Measurements from ENCODE around the gene TPPP2.

Gene TPPP2

DNA sequence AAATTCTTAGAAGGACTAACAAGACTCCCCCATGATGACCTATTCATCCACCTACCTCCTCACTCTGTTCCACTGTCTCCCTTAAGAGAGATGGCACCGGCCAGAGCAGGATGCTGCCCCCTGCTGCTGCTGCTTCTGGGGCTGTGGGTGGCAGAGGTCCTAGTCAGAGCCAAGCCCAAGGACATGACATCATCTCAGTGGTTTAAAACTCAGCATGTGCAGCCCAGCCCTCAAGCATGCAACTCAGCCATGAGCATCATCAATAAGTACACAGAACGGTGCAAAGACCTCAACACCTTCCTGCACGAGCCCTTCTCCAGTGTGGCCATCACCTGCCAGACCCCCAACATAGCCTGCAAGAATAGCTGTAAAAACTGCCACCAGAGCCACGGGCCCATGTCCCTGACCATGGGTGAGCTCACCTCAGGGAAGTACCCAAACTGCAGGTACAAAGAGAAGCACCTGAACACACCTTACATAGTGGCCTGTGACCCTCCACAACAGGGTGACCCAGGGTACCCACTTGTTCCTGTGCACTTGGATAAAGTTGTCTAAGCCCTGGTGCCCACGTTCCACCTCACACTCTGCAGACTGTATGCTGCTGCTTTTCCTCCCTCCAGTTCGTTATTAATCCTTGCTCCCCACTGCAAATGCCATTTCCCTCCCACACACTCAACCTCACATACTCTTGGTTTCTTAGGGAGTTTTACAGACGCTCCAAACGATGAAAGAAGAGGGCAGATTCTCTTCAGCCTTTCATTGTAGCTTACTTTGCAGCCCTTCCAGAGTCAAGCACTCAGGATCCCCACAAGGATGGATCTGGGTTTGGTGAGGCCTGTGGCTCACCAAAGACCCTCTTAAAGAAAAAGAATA is 28.0 kb downstream of the TPPP2 start, which contains the start of gene RNASE8:
Gene RNASE8 (plus strand): TSS at position 20 of the 873 bp plus-strand sequence. CDS start 71 bp downstream, at position 91.
- H3K27ac ChIP-seq, result no peak within 1 kb of the TSS
- H3K4me3 ChIP-seq, result no peak within 1 kb of the TSS
- no peaks in the 10 kb centered on the region for H3K27me3 ChIP-seq
- DNase-seq, result no peak
- TF ChIP-seq, protein P1, sequence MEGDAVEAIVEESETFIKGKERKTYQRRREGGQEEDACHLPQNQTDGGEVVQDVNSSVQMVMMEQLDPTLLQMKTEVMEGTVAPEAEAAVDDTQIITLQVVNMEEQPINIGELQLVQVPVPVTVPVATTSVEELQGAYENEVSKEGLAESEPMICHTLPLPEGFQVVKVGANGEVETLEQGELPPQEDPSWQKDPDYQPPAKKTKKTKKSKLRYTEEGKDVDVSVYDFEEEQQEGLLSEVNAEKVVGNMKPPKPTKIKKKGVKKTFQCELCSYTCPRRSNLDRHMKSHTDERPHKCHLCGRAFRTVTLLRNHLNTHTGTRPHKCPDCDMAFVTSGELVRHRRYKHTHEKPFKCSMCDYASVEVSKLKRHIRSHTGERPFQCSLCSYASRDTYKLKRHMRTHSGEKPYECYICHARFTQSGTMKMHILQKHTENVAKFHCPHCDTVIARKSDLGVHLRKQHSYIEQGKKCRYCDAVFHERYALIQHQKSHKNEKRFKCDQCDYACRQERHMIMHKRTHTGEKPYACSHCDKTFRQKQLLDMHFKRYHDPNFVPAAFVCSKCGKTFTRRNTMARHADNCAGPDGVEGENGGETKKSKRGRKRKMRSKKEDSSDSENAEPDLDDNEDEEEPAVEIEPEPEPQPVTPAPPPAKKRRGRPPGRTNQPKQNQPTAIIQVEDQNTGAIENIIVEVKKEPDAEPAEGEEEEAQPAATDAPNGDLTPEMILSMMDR (IDR thresholded peaks at IDR 0.05), result no peak
- H3K36me3 ChIP-seq, result no peaks in the 10 kb centered on the region
- no peaks in the 10 kb centered on the region for H3K4me1 ChIP-seq
- intact Hi-C loops (cut with DNase I; ENCODE audit: low total_unique reads), result no loop called here
- no peaks in the 10 kb centered on the region for H3K9me3 ChIP-seq

DNA sequence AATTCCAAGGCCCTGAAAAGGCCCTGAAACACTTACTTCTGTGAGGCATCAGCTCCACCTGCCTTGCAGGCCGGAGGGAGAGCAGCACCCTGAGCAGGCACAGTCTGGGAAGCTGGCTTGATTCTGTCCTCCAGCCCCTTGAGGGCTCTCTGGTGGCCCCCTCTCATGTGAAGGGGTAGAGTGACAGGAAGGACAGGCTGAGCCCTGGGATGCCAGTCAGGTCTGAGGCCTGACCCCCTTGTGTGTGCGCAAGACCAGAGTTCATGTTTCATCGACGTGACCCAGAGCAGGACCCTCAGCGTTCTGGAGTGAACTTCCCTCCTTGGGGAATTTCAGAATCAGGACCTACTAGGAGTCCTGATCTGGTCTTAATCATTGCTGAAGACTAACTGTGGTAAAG is 28.9 kb downstream of the TPPP2 start:
- Histone ChIP-seq H3K9me3 (no peaks in the 10 kb centered on the region), H3K27ac (no peak overlapping the region), H3K4me1 (no peaks in the 10 kb centered on the region), H3K27me3 (no peaks in the 10 kb centered on the region), H3K36me3 (no peaks in the 10 kb centered on the region), H3K4me3 (no peak overlapping the region)
- no peak for DNase-seq
- TF ChIP-seq, protein P1 (IDR thresholded peaks at IDR 0.05), result no peak
- intact Hi-C loops (cut with DNase I; ENCODE audit: low total_unique reads), result no loop called here

DNA sequence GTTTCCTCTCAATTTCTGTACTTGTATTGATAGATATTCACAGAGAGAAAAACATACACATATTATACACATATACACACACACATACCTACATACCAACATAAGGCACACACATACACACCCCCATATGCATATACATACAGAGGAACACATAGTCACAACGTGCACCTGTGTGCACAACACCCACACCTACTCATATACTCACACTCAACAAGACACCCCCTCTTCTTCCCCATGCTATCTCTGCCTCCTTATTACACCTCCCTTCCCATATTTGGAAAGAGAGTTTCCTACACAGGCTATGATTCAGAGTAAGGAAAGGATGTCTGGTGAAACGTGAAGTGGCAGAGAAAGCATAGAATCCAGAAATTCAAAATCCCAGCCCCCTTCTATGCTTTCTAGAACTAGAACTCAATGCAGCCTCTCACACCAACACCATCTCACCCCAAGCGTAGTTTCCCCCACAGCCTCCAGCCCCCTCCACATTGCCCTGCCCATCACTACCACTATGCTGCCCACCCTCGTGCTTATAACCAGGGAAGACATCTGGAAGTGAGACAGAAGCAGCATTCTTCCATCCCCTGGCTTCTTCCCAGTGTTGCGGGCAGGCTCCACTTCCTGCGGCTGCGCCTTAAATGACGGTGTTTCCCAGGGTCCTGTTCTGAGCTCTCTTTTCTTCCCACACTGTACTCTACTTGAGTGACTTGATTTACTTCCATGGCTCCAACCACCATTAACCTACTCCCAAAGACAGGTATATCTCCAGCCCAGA is 30.0 kb downstream of the TPPP2 start:
- H3K4me3 ChIP-seq, result no peak overlapping the region

DNA sequence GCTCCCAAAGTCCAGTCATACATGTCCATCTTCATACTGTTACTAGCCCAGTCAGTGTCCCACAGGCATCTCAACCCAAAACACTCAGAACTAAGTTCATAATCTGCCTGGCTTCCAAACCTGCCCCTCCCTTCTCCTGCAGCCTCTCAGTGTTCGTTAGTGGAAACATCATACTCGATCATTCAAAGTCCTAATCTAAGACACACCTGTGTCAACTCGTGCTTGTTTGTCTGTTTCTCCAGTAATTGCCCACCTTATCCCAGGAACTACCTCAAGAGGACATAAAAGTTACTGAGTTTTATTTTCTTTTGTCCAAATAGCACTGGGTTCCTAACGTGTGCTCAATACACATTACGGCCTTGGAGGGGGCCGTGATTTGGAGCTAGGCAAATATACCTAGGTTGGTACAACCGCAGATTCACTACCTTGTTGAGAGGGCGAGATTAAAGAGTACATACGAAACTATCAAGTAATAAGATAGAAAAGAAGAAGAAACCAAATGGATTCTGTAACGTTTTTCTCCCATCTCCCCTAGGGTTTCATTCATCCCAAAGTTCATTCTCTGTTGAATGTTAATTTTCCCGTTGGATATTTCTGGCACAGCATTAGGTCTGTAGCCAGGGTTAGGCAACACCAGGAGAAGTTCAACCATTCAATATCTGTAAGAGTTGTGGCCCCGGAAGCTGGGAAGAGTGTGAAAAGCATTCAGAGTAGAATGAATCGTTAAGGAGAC is 30.8 kb downstream of the TPPP2 start:
- Histone ChIP-seq H3K36me3 (no peaks in the 10 kb centered on the region), H3K4me1 (no peaks in the 10 kb centered on the region), H3K9me3 (no peaks in the 10 kb centered on the region), H3K27ac (no peak overlapping the region), H3K4me3 (no peak overlapping the region), H3K27me3 (no peaks in the 10 kb centered on the region)
- intact Hi-C loops (cut with DNase I; ENCODE audit: low total_unique reads), result no loop called here
- no peak for DNase-seq
- TF ChIP-seq, protein P1 (IDR thresholded peaks at IDR 0.05), result no peak

More for the DNA sequence above, 30.0 kb downstream of the TPPP2 start:
- intact Hi-C loops (cut with DNase I; ENCODE audit: low total_unique reads), result no loop called here
- no peak for DNase-seq
- Histone ChIP-seq H3K27me3 (no peaks in the 10 kb centered on the region), H3K36me3 (no peaks in the 10 kb centered on the region), H3K4me1 (no peaks in the 10 kb centered on the region), H3K9me3 (no peaks in the 10 kb centered on the region), H3K27ac (no peak overlapping the region)
- TF ChIP-seq, protein P1 (IDR thresholded peaks at IDR 0.05), result no peak

DNA sequence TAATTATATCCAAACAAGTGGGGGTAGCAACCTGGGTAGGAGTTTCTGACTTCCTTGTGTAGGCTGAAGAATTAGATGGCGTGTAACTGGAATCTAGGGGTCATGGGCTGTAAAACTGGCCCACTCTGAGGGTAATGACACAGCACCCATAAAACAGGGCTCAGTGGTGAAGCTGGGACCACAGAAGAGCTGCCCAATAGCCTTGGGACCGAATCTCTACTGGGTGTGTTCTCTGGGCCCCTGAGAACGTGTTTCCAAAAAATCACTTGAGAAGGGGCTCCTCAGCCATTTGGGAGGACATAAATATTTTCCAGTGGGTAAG is 31.3 kb downstream of the TPPP2 start:
- H3K36me3 ChIP-seq, result no peaks in the 10 kb centered on the region
- H3K4me1 ChIP-seq, result no peaks in the 10 kb centered on the region
- TF ChIP-seq, protein P1 (IDR thresholded peaks at IDR 0.05), result no peak
- H3K9me3 ChIP-seq, result no peaks in the 10 kb centered on the region
- intact Hi-C loops (cut with DNase I; ENCODE audit: low total_unique reads), result no loop called here
- no peak for DNase-seq
- no peaks in the 10 kb centered on the region for H3K27me3 ChIP-seq
- H3K4me3 ChIP-seq, result no peak overlapping the region
- H3K27ac ChIP-seq, result no peak overlapping the region

Data from tibial artery (tissue), 4 donors.